Motor neuron (in vitro differentiated cells): ENCODE measurements around the gene TCERG1L. TPM values are rescaled to one million over a fixed set of nuclear protein-coding genes. Genes with fewer than 3 reads are reported as not detected.

ENCODE experiments used
- ATAC-seq, 8 experiments: fragments of 200-7000 bp; cut with Tn5 transposase; replicated peaks in 6 of 8; 2 replicates each; pipeline ENCODE4 v1.8.0; 2021; ENCODE audit warnings: mild to moderate bottlenecking in 8 of 8, moderate library complexity in 8 of 8
- H3K27ac ChIP-seq, 2 donors: fragments of 250-450 bp; sonication (Bioruptor Pico); 2 replicates each; pipeline ENCODE4 v1.9.0; 2021; ENCODE audit warnings: antibody characterized with exemption in 2 of 2, mild to moderate bottlenecking in 2 of 2, moderate library complexity in 1 of 2
- H3K4me1 ChIP-seq, 2 donors: fragments of 250-450 bp; sonication (Bioruptor Pico); replicated peaks in 1 of 2; 2 replicates each; pipeline ENCODE4 v1.6.1; 2021; ENCODE audit warnings: antibody characterized with exemption in 2 of 2, mild to moderate bottlenecking in 2 of 2, moderate library complexity in 1 of 2
- H3K4me3 ChIP-seq, 5 donors: fragments of 250-450 bp; sonication (Bioruptor Pico); 2 replicates each; pipeline ENCODE4 v1.9.0; 2021; ENCODE audit warnings: antibody characterized with exemption in 5 of 5, mild to moderate bottlenecking in 5 of 5, moderate library complexity in 4 of 5
- WGBS, 10 experiments: fragments of 450-650 bp; shearing (Covaris generic); methylation state at CpG; one replicate each; pipeline ENCODE4 v1.0.0; 2022; 5-methylcytosine and 5-hydroxymethylcytosine counted together
- in situ Hi-C, 9 experiments: fragments of 400-800 bp; cut with MboI; loops; one replicate each; pipeline ENCODE4 v1.15.0; 2021; ENCODE audit warnings: low sequenced_read_pairs in 9 of 9, low pct_unique_long_range_greater_than_20kb in 2 of 9; ENCODE audit not compliant: unreplicated experiment in 9 of 9
- total RNA-seq, 8 experiments: library from RNA; unstranded; fragments of 300-600 nt; gene quantifications; 2 replicates each; pipeline versions ENCODE4 v1.2.3 to v1.2.4, GENCODE V29; 2022

Gene TCERG1L
- total RNA-seq, 8 experiments from 2014 or later, result 0.43 to 8.1 (median 2.0) TPM; not detected in 1

- Histone ChIP-seq H3K4me1 (no peaks in the 10 kb centered on the region), H3K27ac (no peak overlapping the region), H3K4me3 (no peak overlapping the region)
- WGBS, 10 experiments, result 43 to 100% (median 84%) methylated on average over 1 to 10 of the region's 15 CpGs; no CpG with 5 or more reads in 3 of the 10 experiments
- ATAC-seq, result no peak
- in situ Hi-C loops, result no loop called here
Observed at GRCh38 chr10:131174651-131175540, 136.6 kb downstream of the TCERG1L start.

DNA sequence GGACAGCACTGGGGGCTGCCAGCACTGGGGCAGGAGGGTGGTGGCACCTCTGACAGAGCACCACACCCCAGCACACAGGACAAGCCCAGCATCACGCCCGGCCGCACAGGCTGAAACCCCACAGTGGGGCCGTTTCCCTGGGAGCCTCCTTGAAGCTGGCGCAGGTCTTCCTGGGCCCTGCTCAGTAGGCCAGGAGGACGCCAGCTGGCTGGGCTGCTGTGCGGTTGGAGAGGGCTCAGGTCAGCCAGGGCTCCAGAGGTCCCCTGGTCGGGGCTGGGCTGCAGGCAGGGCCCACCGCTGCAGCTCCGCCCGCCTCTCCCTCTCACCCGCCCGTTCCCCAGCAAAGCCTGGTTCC is 137.3 kb downstream of the TCERG1L start:
- H3K4me1 ChIP-seq, result no peaks in the 10 kb centered on the region
- H3K27ac ChIP-seq, result no peak overlapping the region
- WGBS, 10 experiments, result 40 to 67% (median 42%) methylated on average over 2 to 9 of the region's 13 CpGs; no CpG with 5 or more reads in 7 of the 10 experiments
- in situ Hi-C loops, result no loop called here
- peak in 2 of 8 experiments; percentile 39 to 40 for ATAC-seq
- H3K4me3 ChIP-seq, result no peak overlapping the region

DNA sequence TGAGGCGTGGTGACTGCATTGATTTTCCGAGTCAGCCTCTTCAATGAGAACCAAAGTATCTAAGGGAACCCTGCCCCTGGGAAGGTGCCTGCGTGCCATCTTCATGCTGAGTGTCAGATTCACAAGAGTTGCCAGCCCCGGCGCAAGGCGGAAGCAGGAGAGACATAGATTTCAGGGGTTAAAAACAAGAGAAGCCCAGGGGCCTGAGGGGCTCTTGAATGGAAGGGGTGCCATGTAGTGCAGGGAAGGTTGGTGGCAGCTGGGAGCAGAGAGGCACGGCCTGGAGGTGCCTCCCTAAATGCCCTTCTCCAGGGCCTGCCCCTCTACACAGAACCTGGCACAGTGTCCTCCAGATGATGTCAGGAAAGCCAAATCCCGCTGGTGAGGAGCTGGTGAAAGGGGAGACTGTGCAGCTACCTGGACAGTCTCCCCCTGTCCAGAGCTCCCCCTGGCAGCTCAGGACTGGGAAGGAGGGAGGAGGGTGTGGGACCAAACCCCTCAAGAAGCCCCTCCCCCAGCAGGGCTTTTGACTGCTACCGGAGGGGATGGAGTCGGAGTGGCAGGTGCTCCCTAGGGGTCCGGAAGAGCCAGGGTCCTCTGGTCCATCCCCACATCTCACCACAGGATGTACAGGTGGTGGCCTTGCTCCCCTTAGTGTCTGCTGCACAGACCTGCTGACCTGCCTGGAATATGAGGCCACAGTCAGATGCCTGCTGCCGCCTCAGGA is 137.9 kb downstream of the TCERG1L start:
- Histone ChIP-seq H3K4me1 (no peaks in the 10 kb centered on the region), H3K4me3 (no peak overlapping the region), H3K27ac (no peak overlapping the region)
- ATAC-seq, result peak in 1 of 8 experiments; percentile 3
- 37 to 100% (median 67%) methylated on average over 2 to 7 of the region's 12 CpGs; no CpG with 5 or more reads in 1 of the 10 experiments for WGBS, 10 experiments
- in situ Hi-C loops, result no loop called here

- no peak overlapping the region for H3K4me3 ChIP-seq
- H3K4me1 ChIP-seq, result no peaks in the 10 kb centered on the region
- 0 to 85% (median 69%) methylated on average over 1 to 11 of the region's 14 CpGs; no CpG with 5 or more reads in 2 of the 10 experiments for whole genome bisulfite sequencing, 10 experiments
- ATAC-seq, result no peak
- no peak overlapping the region for H3K27ac ChIP-seq
- in situ Hi-C loops, result no loop called here
Observed at GRCh38 chr10:131172433-131172832, 139.1 kb downstream of the TCERG1L start.

GRCh38 chr10:131169146-131169545 is 142.4 kb downstream of the TCERG1L start:
- in situ Hi-C loops, result no loop called here
- ATAC-seq, result no peak
- no peak overlapping the region for H3K4me3 ChIP-seq
- H3K4me1 ChIP-seq, result no peaks in the 10 kb centered on the region
- H3K27ac ChIP-seq, result no peak overlapping the region
- 0 to 100% (median 68%) methylated on average over 1 to 5 of the region's 7 CpGs; no CpG with 5 or more reads in 3 of the 10 experiments for WGBS, 10 experiments

- no peak for ATAC-seq
- in situ Hi-C loops, result no loop called here
- 60 to 100% methylated on average over 2 to 3 of the region's 17 CpGs; no CpG with 5 or more reads in 8 of the 10 experiments for WGBS, 10 experiments
Observed at GRCh38 chr10:131168238-131168875, 143.2 kb downstream of the TCERG1L start.

GRCh38 chr10:131167036-131167860 is 144.3 kb downstream of the TCERG1L start:
- in situ Hi-C loops, result no loop called here
- Histone ChIP-seq H3K27ac (no peak overlapping the region), H3K4me3 (no peak overlapping the region), H3K4me1 (no peaks in the 10 kb centered on the region)
- ATAC-seq, result no peak
- WGBS, 10 experiments, result 0 to 90% (median 20%) methylated on average over 1 to 5 of the region's 13 CpGs; no CpG with 5 or more reads in 4 of the 10 experiments

More at GRCh38 chr10:131168238-131168875, 143.2 kb downstream of the TCERG1L start:
- H3K27ac ChIP-seq, result no peak overlapping the region
- no peaks in the 10 kb centered on the region for H3K4me1 ChIP-seq
- no peak overlapping the region for H3K4me3 ChIP-seq

GRCh38 chr10:131166486-131166885 is 145.0 kb downstream of the TCERG1L start:
- Histone ChIP-seq H3K4me1 (no peaks in the 10 kb centered on the region), H3K27ac (no peak overlapping the region), H3K4me3 (no peak overlapping the region)
- 0 to 94% (median 73%) methylated on average over 1 to 8 of the region's 9 CpGs; no CpG with 5 or more reads in 4 of the 10 experiments for WGBS, 10 experiments
- no peak for ATAC-seq
- in situ Hi-C loops, result no loop called here

DNA sequence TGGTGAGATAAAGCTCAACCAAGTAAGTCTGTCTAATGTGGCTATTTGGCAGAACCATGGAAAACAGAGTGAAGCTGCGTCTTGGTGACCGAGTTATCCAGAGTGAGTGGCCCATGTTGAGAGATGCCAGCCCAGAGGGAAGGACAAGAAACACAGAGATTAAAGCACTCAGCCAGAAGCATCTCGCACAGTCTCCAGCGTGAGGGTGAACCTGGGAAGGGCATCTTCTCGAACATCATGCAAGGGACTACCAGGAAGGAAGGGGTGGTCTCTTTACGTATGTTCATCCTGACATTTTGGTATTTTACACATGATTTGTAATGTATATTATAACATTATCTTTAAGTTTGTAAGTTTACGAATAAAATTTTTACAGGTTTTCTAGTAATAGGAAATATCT is 146.4 kb downstream of the TCERG1L start:
- Histone ChIP-seq H3K27ac (no peak overlapping the region), H3K4me1 (no peaks in the 10 kb centered on the region), H3K4me3 (no peak overlapping the region)
- ATAC-seq, result no peak
- in situ Hi-C loops, result no loop called here
- 5 to 65% (median 48%) methylated on average over 2 to 7 of the region's 7 CpGs; no CpG with 5 or more reads in 2 of the 10 experiments for WGBS, 10 experiments

DNA sequence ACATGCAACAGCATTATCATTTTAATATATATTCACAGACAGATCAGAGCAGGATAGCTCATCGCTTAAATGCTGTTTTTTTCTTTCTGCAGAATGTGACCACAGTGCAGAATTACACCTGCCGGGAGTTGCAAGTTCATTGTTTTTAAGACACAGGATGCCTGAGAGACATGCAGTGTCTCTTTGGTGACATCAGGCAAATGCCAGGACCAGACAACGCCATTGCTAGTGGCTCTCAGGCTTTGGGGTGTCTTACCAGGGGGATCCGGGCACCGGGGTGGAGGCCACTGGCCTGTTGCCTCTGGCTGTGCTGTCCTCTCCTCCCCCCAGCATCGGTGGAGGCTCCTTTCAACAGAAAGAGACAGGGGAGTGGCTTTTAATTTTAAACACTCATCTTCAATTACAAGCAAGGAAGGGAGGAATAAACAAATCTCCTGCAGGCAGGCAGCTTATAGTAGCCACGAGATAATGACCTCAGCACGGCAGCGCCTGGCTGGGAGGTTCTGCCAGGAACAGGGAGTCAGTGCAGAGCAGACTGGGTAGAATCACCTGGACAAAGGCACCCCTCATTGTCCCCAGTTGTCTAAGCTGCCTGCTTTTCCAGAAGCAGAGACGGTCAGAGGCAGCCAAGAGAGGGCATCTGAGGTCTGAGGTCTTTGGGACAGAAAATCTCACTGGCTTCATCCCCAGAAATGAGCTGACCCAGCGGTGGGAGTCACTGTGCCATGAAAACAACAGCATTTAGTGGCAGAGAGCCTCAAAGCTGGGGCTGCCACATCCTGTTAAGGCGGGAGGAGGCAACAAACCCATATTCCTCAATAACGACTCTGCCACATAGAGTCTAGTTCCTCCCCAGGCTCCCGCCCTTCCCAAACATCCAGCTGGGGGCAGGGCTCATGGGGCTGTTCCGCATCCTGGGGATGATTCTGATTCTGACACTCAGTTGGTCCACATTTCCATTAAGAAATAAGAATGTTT is 148.4 kb downstream of the TCERG1L start:
- Histone ChIP-seq H3K4me1 (no peaks in the 10 kb centered on the region), H3K27ac (no peak overlapping the region), H3K4me3 (no peak overlapping the region)
- WGBS, 10 experiments, result 0 to 100% (median 46%) methylated on average over 1 to 7 of the region's 15 CpGs
- in situ Hi-C loops, result no loop called here
- ATAC-seq, result peak in 3 of 8 experiments; percentile 83 to 85 (median 84)

DNA sequence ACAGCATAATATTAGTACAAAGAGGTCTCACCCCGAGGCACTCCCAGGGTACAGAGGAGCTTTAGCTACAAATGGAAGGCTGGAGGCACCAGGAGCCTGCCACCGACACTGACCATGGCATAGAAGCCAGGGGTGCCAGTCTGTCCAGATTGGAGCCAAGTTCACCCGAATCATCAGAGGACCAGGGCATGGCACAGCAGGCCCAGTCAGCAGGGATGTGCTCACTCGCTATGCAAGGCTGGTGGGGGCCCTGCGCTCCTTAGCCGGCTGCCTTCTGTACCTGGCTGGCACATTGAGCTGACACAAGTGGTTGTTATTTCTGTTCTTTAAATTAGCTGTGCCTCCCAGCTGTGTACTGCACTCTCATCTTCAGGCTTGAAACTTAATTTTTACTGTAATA is 149.3 kb downstream of the TCERG1L start:
- in situ Hi-C loops, result no loop called here
- 0 to 100% (median 64%) methylated on average over 1 to 4 of the region's 6 CpGs; no CpG with 5 or more reads in 6 of the 10 experiments for WGBS, 10 experiments
- Histone ChIP-seq H3K4me1 (no peaks in the 10 kb centered on the region), H3K4me3 (no peak overlapping the region), H3K27ac (no peak overlapping the region)
- ATAC-seq, result no peak
